ENCODE results near the gene EDC4.

DNA sequence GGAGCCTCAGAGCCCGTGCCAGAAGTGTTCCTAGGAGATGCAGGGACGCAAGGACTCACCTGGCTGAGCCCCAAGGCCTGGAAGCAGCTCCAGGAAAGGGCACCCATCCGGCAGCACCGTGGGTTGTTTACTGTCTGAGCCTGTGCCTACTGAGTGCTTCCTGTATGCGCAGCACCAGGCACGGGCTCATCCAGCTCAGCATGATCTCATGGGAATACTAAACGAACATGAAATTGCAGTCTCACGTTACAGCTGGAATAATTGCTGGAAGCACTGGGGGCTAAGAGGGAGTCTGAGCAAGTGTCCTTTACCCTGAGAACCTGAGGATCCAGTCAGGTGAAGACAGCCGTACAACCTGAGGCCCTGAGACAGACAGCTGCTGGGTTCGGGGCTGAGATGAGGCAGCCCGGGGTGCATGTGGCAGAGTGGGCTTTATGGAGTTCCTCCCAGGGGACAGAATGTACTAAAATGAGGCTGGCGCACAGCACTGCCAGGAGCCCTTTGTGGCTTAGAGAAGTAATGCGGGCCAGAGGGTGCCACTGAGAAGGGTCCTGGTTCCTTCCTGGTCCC, 53.4 kb downstream of the EDC4 start:
- TF ChIP-seq, protein P1, sequence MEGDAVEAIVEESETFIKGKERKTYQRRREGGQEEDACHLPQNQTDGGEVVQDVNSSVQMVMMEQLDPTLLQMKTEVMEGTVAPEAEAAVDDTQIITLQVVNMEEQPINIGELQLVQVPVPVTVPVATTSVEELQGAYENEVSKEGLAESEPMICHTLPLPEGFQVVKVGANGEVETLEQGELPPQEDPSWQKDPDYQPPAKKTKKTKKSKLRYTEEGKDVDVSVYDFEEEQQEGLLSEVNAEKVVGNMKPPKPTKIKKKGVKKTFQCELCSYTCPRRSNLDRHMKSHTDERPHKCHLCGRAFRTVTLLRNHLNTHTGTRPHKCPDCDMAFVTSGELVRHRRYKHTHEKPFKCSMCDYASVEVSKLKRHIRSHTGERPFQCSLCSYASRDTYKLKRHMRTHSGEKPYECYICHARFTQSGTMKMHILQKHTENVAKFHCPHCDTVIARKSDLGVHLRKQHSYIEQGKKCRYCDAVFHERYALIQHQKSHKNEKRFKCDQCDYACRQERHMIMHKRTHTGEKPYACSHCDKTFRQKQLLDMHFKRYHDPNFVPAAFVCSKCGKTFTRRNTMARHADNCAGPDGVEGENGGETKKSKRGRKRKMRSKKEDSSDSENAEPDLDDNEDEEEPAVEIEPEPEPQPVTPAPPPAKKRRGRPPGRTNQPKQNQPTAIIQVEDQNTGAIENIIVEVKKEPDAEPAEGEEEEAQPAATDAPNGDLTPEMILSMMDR (IDR thresholded peaks at IDR 0.05; ENCODE audit: insufficient read depth, low read depth, low read length): no peak
- no peak for TF ChIP-seq EZH2 (IDR thresholded peaks at IDR 0.05; ENCODE audit: insufficient read depth, low read length)
